GM18909 (cell line): Measurements from ENCODE around the gene CAPN3.

Experiments used
- ATAC-seq: cut with Tn5 transposase; IDR thresholded peaks from one replicate; pipeline ENCODE4 v1.9.1; 2021; ENCODE audit warnings: mild to moderate bottlenecking; ENCODE audit not compliant: unreplicated experiment, poor library complexity

The CAPN3 gene

GRCh38 chr15:42354824-42355223 is 4.5 kb upstream of the CAPN3 start:
- ATAC-seq: no peak

- ATAC-seq: no peak
These were observed 4.0 kb upstream of the CAPN3 start for GRCh38 chr15:42355291-42355690.

- ATAC-seq: no peak
These were observed 2.5 kb upstream of the CAPN3 start for GRCh38 chr15:42356851-42357250.

- ATAC-seq: no peak
These were observed 1.2 kb upstream of the CAPN3 start for GRCh38 chr15:42358141-42358540.

GRCh38 chr15:42359985-42360384 is 684 bp downstream of the CAPN3 start:
- no peak for ATAC-seq

GRCh38 chr15:42360535-42361112 is 1.3 kb downstream of the CAPN3 start:
- no peak for ATAC-seq

- ATAC-seq: no peak
These were observed 4.2 kb downstream of the CAPN3 start for GRCh38 chr15:42363487-42363886.

GRCh38 chr15:42363942-42364341 is 4.6 kb downstream of the CAPN3 start:
- no peak for ATAC-seq

- no peak for ATAC-seq
These were observed 5.2 kb downstream of the CAPN3 start for GRCh38 chr15:42364529-42364928.

- no peak for ATAC-seq
These were observed 6.7 kb downstream of the CAPN3 start for GRCh38 chr15:42365921-42366550.

GRCh38 chr15:42367041-42367440 is 7.7 kb downstream of the CAPN3 start:
- no peak for ATAC-seq

GRCh38 chr15:42368096-42368495 is 8.8 kb downstream of the CAPN3 start:
- ATAC-seq: no peak

- no peak for ATAC-seq
These were observed 11.8 kb downstream of the CAPN3 start for GRCh38 chr15:42371096-42371495.

- no peak for ATAC-seq
These were observed 14.0 kb downstream of the CAPN3 start for GRCh38 chr15:42373274-42373673.

- no peak for ATAC-seq
These were observed 14.6 kb downstream of the CAPN3 start for GRCh38 chr15:42373936-42374335.

GRCh38 chr15:42374810-42375209 is 15.5 kb downstream of the CAPN3 start:
- no peak for ATAC-seq

- ATAC-seq: no peak
These were observed 16.0 kb downstream of the CAPN3 start for GRCh38 chr15:42375252-42375651.

- no peak for ATAC-seq
These were observed 16.6 kb downstream of the CAPN3 start for GRCh38 chr15:42375941-42376340.

- ATAC-seq: no peak
These were observed 18.7 kb downstream of the CAPN3 start for GRCh38 chr15:42378011-42378410.

- no peak for ATAC-seq
These were observed 25.3 kb downstream of the CAPN3 start for GRCh38 chr15:42384597-42384996.

- ATAC-seq: no peak
These were observed 26.1 kb downstream of the CAPN3 start for GRCh38 chr15:42385206-42385979.
